SK-N-SH (cell line): Measurements from ENCODE around the gene CFAP97D1. TPM values are rescaled to one million over a fixed set of nuclear protein-coding genes. Genes with fewer than 3 reads are reported as not detected.

Source experiments
- CTCF ChIA-PET: fragments of 300-600, 350-600 bp; formaldehyde crosslinking; extraction: SDS; loops from one replicate; lab custom pipeline; 2021; lab: Yijun Ruan, JAX
- POLR2A ChIA-PET: fragments of 350-600 bp; sonication (Branson Sonifier 250); formaldehyde crosslinking; extraction: SDS; loops from one replicate; lab custom pipeline; 2020; ENCODE audit warnings: antibody characterized with exemption, inconsistent platforms; lab: Yijun Ruan, JAX
- DNase-seq: peaks from one replicate; pipeline ENCODE4 v3.0.0; 2012
- H2AFZ ChIP-seq: fragments of 200-600 bp; sonication (generic); 2 replicates; pipeline ENCODE4 v1.8.1; 2016; ENCODE audit warnings: antibody characterized with exemption, mild to moderate bottlenecking, low read depth
- H3F3A ChIP-seq: fragments of 200-600 bp; sonication (generic); replicated peaks from 2 replicates; pipeline ENCODE3; 2016; ENCODE audit warnings: antibody characterized with exemption, mild to moderate bottlenecking; ENCODE audit not compliant: insufficient read depth
- H3K27ac ChIP-seq, 2 experiments: fragments of 200-500 bp in 1 of 2; fragments of 200-600 bp in 1 of 2; sonication (Bioruptor generic) in 1 of 2; sonication (generic), shearing (Covaris generic) in 1 of 2; 2 replicates each; pipeline versions ENCODE4 v1.5.1 to v1.6.1; 2014 to 2016; ENCODE audit warnings: low read depth in 2 of 2, inconsistent platforms in 1 of 2, low read length in 1 of 2, mild to moderate bottlenecking in 1 of 2, mixed read lengths in 1 of 2
- H3K27me3 ChIP-seq: fragments of 200-600 bp; sonication (generic), shearing (Covaris generic); 2 replicates; pipeline ENCODE4 v1.6.1; 2016; ENCODE audit warnings: mixed run types; ENCODE audit not compliant: insufficient read depth
- H3K36me3 ChIP-seq, 2 experiments: fragments of 200-500 bp in 1 of 2; fragments of 200-600 bp in 1 of 2; sonication (Bioruptor generic) in 1 of 2; sonication (generic) in 1 of 2; replicated peaks in 1 of 2; 2 replicates each; pipeline versions ENCODE3 to v1.5.1; 2014 to 2016; ENCODE audit warnings: low read length in 1 of 2, mild to moderate bottlenecking in 1 of 2; ENCODE audit not compliant: insufficient read depth in 2 of 2, control insufficient read depth in 1 of 2
- H3K4me1 ChIP-seq, 2 experiments: fragments of 200-500 bp in 1 of 2; fragments of 200-600 bp in 1 of 2; sonication (Bioruptor generic) in 1 of 2; sonication (generic), shearing (Covaris generic) in 1 of 2; 2 replicates each; pipeline versions ENCODE4 v1.5.1 to v1.6.1; 2014 to 2016; ENCODE audit warnings: low read depth in 1 of 2, low read length in 1 of 2, mixed run types in 1 of 2; ENCODE audit not compliant: insufficient read depth in 2 of 2, control insufficient read depth in 1 of 2
- H3K4me2 ChIP-seq: fragments of 200-600 bp; sonication (generic), shearing (Covaris generic); 2 replicates; pipeline ENCODE4 v1.6.1; 2017; ENCODE audit warnings: mixed run types
- H3K4me3 ChIP-seq, 2 experiments: fragments of 200-500 bp in 1 of 2; fragments of 200-600 bp in 1 of 2; sonication (Bioruptor generic) in 1 of 2; sonication (generic), shearing (Covaris generic) in 1 of 2; 2 replicates each; pipeline versions ENCODE4 v1.5.1 to v1.8.1; 2014 to 2016; ENCODE audit warnings: low read depth in 2 of 2, inconsistent platforms in 1 of 2, low read length in 1 of 2, mild to moderate bottlenecking in 1 of 2, mixed read lengths in 1 of 2, moderate library complexity in 1 of 2
- H3K79me2 ChIP-seq: fragments of 200-600 bp; sonication (generic); 2 replicates; pipeline ENCODE4 v1.8.1; 2017; ENCODE audit warnings: mild to moderate bottlenecking; ENCODE audit not compliant: insufficient read depth
- H3K9ac ChIP-seq: fragments of 200-600 bp; sonication (generic); 2 replicates; pipeline ENCODE4 v1.6.1; 2017; ENCODE audit warnings: mixed run types
- H3K9me2 ChIP-seq: fragments of 200-600 bp; sonication (generic); 2 replicates; pipeline ENCODE4 v1.6.1; 2017; ENCODE audit warnings: mixed run types
- H3K9me3 ChIP-seq: fragments of 200-600 bp; sonication (generic); 2 replicates; pipeline ENCODE4 v1.6.1; 2017; ENCODE audit warnings: mixed run types, mild to moderate bottlenecking, moderate library complexity
- H4K20me1 ChIP-seq: fragments of 200-600 bp; sonication (generic); 2 replicates; pipeline ENCODE4 v1.6.1; 2017; ENCODE audit warnings: mild to moderate bottlenecking, mixed run types; ENCODE audit not compliant: insufficient read depth
- ELF1 ChIP-seq: IDR thresholded peaks from 2 replicates; pipeline ENCODE4 v1.4.0; 2012
- EP300 ChIP-seq, 2 experiments: IDR thresholded peaks; 2 replicates each; pipeline versions ENCODE4 v1.4.0 to v1.6.1; 2012; ENCODE audit warnings: borderline replicate concordance in 1 of 2, low read depth in 1 of 2, low read length in 1 of 2
- EZH2phosphoT487 ChIP-seq: fragments of 200-600 bp; sonication (generic); IDR thresholded peaks from 2 replicates; pipeline ENCODE4 v1.6.1; 2017; ENCODE audit warnings: low read depth, mixed run types, mild to moderate bottlenecking, antibody characterized with exemption, moderate library complexity, borderline replicate concordance
- FOXM1 ChIP-seq: IDR thresholded peaks from 2 replicates; pipeline ENCODE4 v1.4.0; 2012; ENCODE audit warnings: low read depth, mild to moderate bottlenecking
- GATA2 ChIP-seq: sonication (generic); formaldehyde crosslinking; IDR thresholded peaks from 2 replicates; pipeline ENCODE4 v1.5.0; 2020; ENCODE audit warnings: mild to moderate bottlenecking, missing genetic modification reagents
- IRF3 ChIP-seq: fragments of 150-350 bp; IDR thresholded peaks from 2 replicates; pipeline ENCODE4 v1.6.1; 2016; ENCODE audit warnings: mild to moderate bottlenecking, low read depth, low read length
- MAX ChIP-seq: IDR thresholded peaks from 2 replicates; pipeline ENCODE4 v1.4.0; 2012; ENCODE audit warnings: low read depth
- MEF2A ChIP-seq: IDR thresholded peaks from 2 replicates; pipeline ENCODE4 v1.4.0; 2012; ENCODE audit warnings: low read depth, borderline replicate concordance
- MXI1 ChIP-seq: IDR thresholded peaks from 2 replicates; pipeline ENCODE4 v1.6.1; 2012; ENCODE audit warnings: mild to moderate bottlenecking, low read depth, low read length, improper control_type of control experiment
- RAD21 ChIP-seq: IDR thresholded peaks from 2 replicates; pipeline ENCODE4 v1.6.1; 2012; ENCODE audit warnings: mild to moderate bottlenecking, low read length
- RCOR1 ChIP-seq: fragments of 150-350 bp; IDR thresholded peaks from 2 replicates; pipeline ENCODE4 v1.6.1; 2017; ENCODE audit warnings: antibody characterized with exemption, low read length
- REST ChIP-seq: IDR thresholded peaks from 2 replicates; pipeline ENCODE4 v1.6.1; 2012; ENCODE audit warnings: mild to moderate bottlenecking, low read depth, low read length, moderate library complexity
- RFX5 ChIP-seq: IDR thresholded peaks from 2 replicates; pipeline ENCODE4 v1.6.1; 2012; ENCODE audit warnings: mild to moderate bottlenecking, improper control_type of control experiment, low read length
- SIN3A ChIP-seq: IDR thresholded peaks from 2 replicates; pipeline ENCODE4 v1.6.1; 2012; ENCODE audit warnings: low read depth, mild to moderate bottlenecking, low read length, moderate library complexity, borderline replicate concordance
- TAF1 ChIP-seq: IDR thresholded peaks from 2 replicates; pipeline ENCODE4 v1.6.1; 2012; ENCODE audit warnings: low read depth, mild to moderate bottlenecking, low read length, moderate library complexity, borderline replicate concordance
- USF2 ChIP-seq: fragments of 150-350 bp; IDR thresholded peaks from 2 replicates; pipeline ENCODE4 v1.6.1; 2017; ENCODE audit warnings: antibody characterized with exemption, low read length, low read depth, borderline replicate concordance
- YY1 ChIP-seq: IDR thresholded peaks from 2 replicates; pipeline ENCODE4 v1.4.0; 2012; ENCODE audit warnings: low read depth, mild to moderate bottlenecking
- ZBTB33 ChIP-seq: IDR thresholded peaks from 2 replicates; pipeline ENCODE4 v1.4.0; 2012; ENCODE audit warnings: low read depth, borderline replicate concordance
- WGBS: methylation state at CpG from one replicate; pipeline ENCODE4 v1.1.6; 2017; ENCODE audit warnings: low lambda C conversion rate; 5-methylcytosine and 5-hydroxymethylcytosine counted together
- polyA plus RNA-seq, 3 experiments: library from polyadenylated mRNA; depleted of rRNA; stranded (reverse); fragments of >200 nt; gene quantifications; 2 replicates each; pipeline ENCODE4 v1.2.3, GENCODE V29; 2012

Gene CFAP97D1
- polyA plus RNA-seq, 1 of the 3 experiments (the other 2 are of a cell fraction) = 0.02 TPM

GRCh38 chr17:43799047-43799446 is 18.8 kb downstream of the CFAP97D1 start (continued):
- TF ChIP-seq REST = no peak
- no peak for TF ChIP-seq MAX

- ChIA-PET POLR2A (no interaction called here), CTCF (interaction anchor here (0.7 to 2.0 kb wide), 5 partner anchors 18 to 80 kb away, joined by 3 to 7 read pairs (median 3); no protein-coding TSS in a partner anchor)
- Histone ChIP-seq H3K9me2 (no peaks in the 10 kb centered on the region), H2AFZ (no peak overlapping the region), H3K9ac (no peak overlapping the region), H3K4me3 (no peak overlapping the region), H3K27me3 (no peaks in the 10 kb centered on the region), H3K27ac (no peak overlapping the region), H3F3A (peaks cover 15% of the 10 kb centered on the region), H3K4me2 (no peak overlapping the region), H3K36me3 (peaks cover 4 to 29% of the 10 kb centered on the region in 2 experiments), H3K79me2 (no peaks in the 10 kb centered on the region), H3K4me1 (no peaks in the 10 kb centered on the region), H3K9me3 (no peaks in the 10 kb centered on the region), H4K20me1 (no peaks in the 10 kb centered on the region)
- TF ChIP-seq RAD21 (no peak), ZBTB33 (no peak), GATA2 (CRISPR knock-in tag) (no peak), USF2 (no peak), EZH2phosphoT487 (no peak), EP300 (IDR thresholded peaks at IDR 0.05; ENCODE audit: borderline replicate concordance in 1 of 2, low read depth in 1 of 2, low read length in 1 of 2) (no peak), YY1 (no peak), MEF2A (no peak), RCOR1 (no peak), TAF1 (no peak), ELF1 (no peak), RFX5 (no peak), IRF3 (no peak), FOXM1 (no peak), SIN3A (no peak), MAX (no peak), MXI1 (no peak)
- DNase-seq = no peak
- WGBS = 94% methylated on average over 3 of the region's 3 CpGs
These were observed 20.5 kb downstream of the CFAP97D1 start for GRCh38 chr17:43800736-43801135.
